GM18520 (cell line): ENCODE data around the gene PTPRG.

Experiments used
- ATAC-seq: cut with Tn5 transposase; IDR thresholded peaks from one replicate; pipeline ENCODE4 v1.9.1; 2021; ENCODE audit not compliant: unreplicated experiment

PTPRG gene

GRCh38 chr3:62237286-62237948 is 676.0 kb downstream of the PTPRG start:
- ATAC-seq, result no peak

GRCh38 chr3:62238003-62238402 is 676.6 kb downstream of the PTPRG start:
- ATAC-seq, result peak; percentile 63

- ATAC-seq, result peak; percentile 46
These were observed 677.1 kb downstream of the PTPRG start for GRCh38 chr3:62238431-62238830.

GRCh38 chr3:62241279-62241678 is 679.9 kb downstream of the PTPRG start:
- no peak for ATAC-seq

- no peak for ATAC-seq
These were observed 681.6 kb downstream of the PTPRG start for GRCh38 chr3:62242831-62243509.

- no peak for ATAC-seq
These were observed 684.7 kb downstream of the PTPRG start for GRCh38 chr3:62246094-62246493.

- no peak for ATAC-seq
These were observed 685.6 kb downstream of the PTPRG start for GRCh38 chr3:62246985-62247384.

- no peak for ATAC-seq
These were observed 687.5 kb downstream of the PTPRG start for GRCh38 chr3:62248734-62249483.

GRCh38 chr3:62249484-62249776 is 688.1 kb downstream of the PTPRG start:
- ATAC-seq, result no peak

- ATAC-seq, result no peak
These were observed 688.6 kb downstream of the PTPRG start for GRCh38 chr3:62249855-62250543.

- ATAC-seq, result no peak
These were observed 691.2 kb downstream of the PTPRG start for GRCh38 chr3:62252438-62253157.

- ATAC-seq, result no peak
These were observed 692.6 kb downstream of the PTPRG start for GRCh38 chr3:62253971-62254370.

GRCh38 chr3:62255758-62256157 is 694.4 kb downstream of the PTPRG start:
- no peak for ATAC-seq

- no peak for ATAC-seq
These were observed 698.6 kb downstream of the PTPRG start for GRCh38 chr3:62259924-62260323.

- ATAC-seq, result no peak
These were observed 699.3 kb downstream of the PTPRG start for GRCh38 chr3:62260655-62261054.

- no peak for ATAC-seq
These were observed 699.8 kb downstream of the PTPRG start for GRCh38 chr3:62261121-62261520.

- ATAC-seq, result no peak
These were observed 700.4 kb downstream of the PTPRG start for GRCh38 chr3:62261736-62262135.

- ATAC-seq, result no peak
These were observed 704.2 kb downstream of the PTPRG start for GRCh38 chr3:62265528-62265927.

- no peak for ATAC-seq
These were observed 705.4 kb downstream of the PTPRG start for GRCh38 chr3:62266668-62267283.

GRCh38 chr3:62276658-62277180 is 715.3 kb downstream of the PTPRG start:
- ATAC-seq, result no peak
